Breast epithelium (tissue), 3 donors: Measurements from ENCODE around the gene CCRL2.

Experiments used
- CTCF ChIP-seq, 3 donors: fragments of 450-650 bp; IDR thresholded peaks; one replicate each; pipeline ENCODE4 v1.5.1; 2016 to 2017; ENCODE audit warnings: antibody characterized with exemption in 3 of 3, mild to moderate bottlenecking in 3 of 3, moderate library complexity in 3 of 3
- POLR2A ChIP-seq: fragments of 450-650 bp; IDR thresholded peaks from one replicate; pipeline ENCODE4 v1.6.1; 2016; ENCODE audit warnings: antibody characterized with exemption, mild to moderate bottlenecking, moderate library complexity
- POLR2AphosphoS5 ChIP-seq, 3 donors: sonication (generic); formaldehyde crosslinking; IDR thresholded peaks; one replicate each; pipeline ENCODE4 v1.6.1; 2017; ENCODE audit warnings: antibody characterized with exemption in 3 of 3

- TF ChIP-seq CTCF (IDR thresholded peaks at IDR 0.05) (no peak), POLR2A (no peak), POLR2AphosphoS5 (IDR thresholded peaks at IDR 0.05) (no peak)
These were observed 33.7 kb downstream of the CCRL2 start for GRCh38 chr3:46440531-46441294.
